Measurements from ENCODE around the gene MID2.
"Not testable (repeated sequence)": the region's sequence is repeated elsewhere in the genome, so short reads cannot be mapped to it uniquely, and the experiment has no call there.

Gene MID2

GRCh38 chrX:107842715-107843400 is 17.2 kb downstream of the MID2 start:
- Histone ChIP-seq H3K4me3 (ENCODE audit: low read depth, low read length) (no peak overlapping the region), H3K27me3 (ENCODE audit: insufficient read depth, low read length) (no peaks in the 10 kb centered on the region), H2AFZ (ENCODE audit: low read length, unreplicated experiment) (no peak overlapping the region), H3K36me3 (ENCODE audit: insufficient read depth, low read length) (no peaks in the 10 kb centered on the region), H3K4me1 (ENCODE audit: control insufficient read depth, insufficient read depth, low read length, unreplicated experiment) (no peaks in the 10 kb centered on the region), H3K27ac (ENCODE audit: low read depth, low read length) (no peak overlapping the region), H3K79me2 (ENCODE audit: control insufficient read depth, insufficient read depth, low read length, unreplicated experiment) (peaks cover 4% of the 10 kb centered on the region)

- Histone ChIP-seq H3K36me3 (ENCODE audit: insufficient read depth, low read length) (no peaks in the 10 kb centered on the region), H3K27me3 (ENCODE audit: insufficient read depth, low read length) (no peaks in the 10 kb centered on the region), H3K4me3 (ENCODE audit: low read depth, low read length) (no peak overlapping the region), H3K4me1 (ENCODE audit: control insufficient read depth, insufficient read depth, low read length, unreplicated experiment) (peaks cover 16% of the 10 kb centered on the region), H3K79me2 (ENCODE audit: control insufficient read depth, insufficient read depth, low read length, unreplicated experiment) (peaks cover 4% of the 10 kb centered on the region), H3K27ac (ENCODE audit: low read depth, low read length) (no peak overlapping the region), H2AFZ (ENCODE audit: low read length, unreplicated experiment) (no peak overlapping the region)
These were observed 20.0 kb downstream of the MID2 start for GRCh38 chrX:107845625-107846024.

- Histone ChIP-seq H3K27ac (ENCODE audit: low read depth, low read length) (no peak overlapping the region), H3K4me3 (ENCODE audit: low read depth, low read length) (no peak overlapping the region), H3K36me3 (ENCODE audit: insufficient read depth, low read length) (no peaks in the 10 kb centered on the region), H3K79me2 (ENCODE audit: control insufficient read depth, insufficient read depth, low read length, unreplicated experiment) (no peaks in the 10 kb centered on the region), H2AFZ (ENCODE audit: low read length, unreplicated experiment) (no peak overlapping the region), H3K4me1 (ENCODE audit: control insufficient read depth, insufficient read depth, low read length, unreplicated experiment) (peaks cover 23% of the 10 kb centered on the region), H3K27me3 (ENCODE audit: insufficient read depth, low read length) (no peaks in the 10 kb centered on the region)
These were observed 22.9 kb downstream of the MID2 start for GRCh38 chrX:107848591-107848990.

GRCh38 chrX:107849747-107850421 is 24.2 kb downstream of the MID2 start:
- no peaks in the 10 kb centered on the region for H3K27me3 ChIP-seq (ENCODE audit: insufficient read depth, low read length)
- no peak overlapping the region for H3K4me3 ChIP-seq (ENCODE audit: low read depth, low read length)
- H3K79me2 ChIP-seq (ENCODE audit: control insufficient read depth, insufficient read depth, low read length, unreplicated experiment) = no peaks in the 10 kb centered on the region
- H3K4me1 ChIP-seq (ENCODE audit: control insufficient read depth, insufficient read depth, low read length, unreplicated experiment) = peaks cover 23% of the 10 kb centered on the region
- H3K27ac ChIP-seq (ENCODE audit: low read depth, low read length) = peak overlapping the region; percentile 36
- H2AFZ ChIP-seq (ENCODE audit: low read length, unreplicated experiment) = peak overlapping the region; percentile 12
- no peaks in the 10 kb centered on the region for H3K36me3 ChIP-seq (ENCODE audit: insufficient read depth, low read length)

GRCh38 chrX:107850422-107850765 is 24.7 kb downstream of the MID2 start:
- no peak overlapping the region for H3K4me3 ChIP-seq (ENCODE audit: low read depth, low read length)
- no peak overlapping the region for H2AFZ ChIP-seq (ENCODE audit: low read length, unreplicated experiment)
- no peaks in the 10 kb centered on the region for H3K79me2 ChIP-seq (ENCODE audit: control insufficient read depth, insufficient read depth, low read length, unreplicated experiment)
- H3K27me3 ChIP-seq (ENCODE audit: insufficient read depth, low read length) = no peaks in the 10 kb centered on the region
- peaks cover 23% of the 10 kb centered on the region for H3K4me1 ChIP-seq (ENCODE audit: control insufficient read depth, insufficient read depth, low read length, unreplicated experiment)
- H3K36me3 ChIP-seq (ENCODE audit: insufficient read depth, low read length) = no peaks in the 10 kb centered on the region
- peak overlapping the region; percentile 36 for H3K27ac ChIP-seq (ENCODE audit: low read depth, low read length)

- H3K27me3 ChIP-seq (ENCODE audit: insufficient read depth, low read length) = no peaks in the 10 kb centered on the region
- no peaks in the 10 kb centered on the region for H3K79me2 ChIP-seq (ENCODE audit: control insufficient read depth, insufficient read depth, low read length, unreplicated experiment)
- H3K27ac ChIP-seq (ENCODE audit: low read depth, low read length) = no peak overlapping the region
These were observed 25.5 kb downstream of the MID2 start for GRCh38 chrX:107851215-107851614.

GRCh38 chrX:107851665-107852064 is 26.0 kb downstream of the MID2 start:
- not testable (repeated sequence) for H2AFZ ChIP-seq (ENCODE audit: low read length, unreplicated experiment); H3K79me2 ChIP-seq (ENCODE audit: control insufficient read depth, insufficient read depth, low read length, unreplicated experiment); H3K4me3 ChIP-seq (ENCODE audit: low read depth, low read length); H3K36me3 ChIP-seq (ENCODE audit: insufficient read depth, low read length); H3K27ac ChIP-seq (ENCODE audit: low read depth, low read length); H3K27me3 ChIP-seq (ENCODE audit: insufficient read depth, low read length)
- H3K4me1 ChIP-seq (ENCODE audit: control insufficient read depth, insufficient read depth, low read length, unreplicated experiment) = peaks cover 23% of the 10 kb centered on the region

More at GRCh38 chrX:107851215-107851614, 25.5 kb downstream of the MID2 start:
- no peak overlapping the region for H3K4me3 ChIP-seq (ENCODE audit: low read depth, low read length)
- peaks cover 23% of the 10 kb centered on the region for H3K4me1 ChIP-seq (ENCODE audit: control insufficient read depth, insufficient read depth, low read length, unreplicated experiment)
- H3K36me3 ChIP-seq (ENCODE audit: insufficient read depth, low read length) = no peaks in the 10 kb centered on the region
- H2AFZ ChIP-seq (ENCODE audit: low read length, unreplicated experiment) = no peak overlapping the region

GRCh38 chrX:107856289-107856688 is 30.6 kb downstream of the MID2 start:
- no peaks in the 10 kb centered on the region for H3K79me2 ChIP-seq (ENCODE audit: control insufficient read depth, insufficient read depth, low read length, unreplicated experiment)
- no peaks in the 10 kb centered on the region for H3K36me3 ChIP-seq (ENCODE audit: insufficient read depth, low read length)
- H3K27me3 ChIP-seq (ENCODE audit: insufficient read depth, low read length) = no peaks in the 10 kb centered on the region
- H2AFZ ChIP-seq (ENCODE audit: low read length, unreplicated experiment) = no peak overlapping the region
- no peak overlapping the region for H3K4me3 ChIP-seq (ENCODE audit: low read depth, low read length)
- H3K4me1 ChIP-seq (ENCODE audit: control insufficient read depth, insufficient read depth, low read length, unreplicated experiment) = peaks cover 6% of the 10 kb centered on the region
- no peak overlapping the region for H3K27ac ChIP-seq (ENCODE audit: low read depth, low read length)

GRCh38 chrX:107857041-107857440 is 31.4 kb downstream of the MID2 start:
- not testable (repeated sequence) for H3K4me1 ChIP-seq (ENCODE audit: control insufficient read depth, insufficient read depth, low read length, unreplicated experiment); H3K79me2 ChIP-seq (ENCODE audit: control insufficient read depth, insufficient read depth, low read length, unreplicated experiment); H3K27me3 ChIP-seq (ENCODE audit: insufficient read depth, low read length); H2AFZ ChIP-seq (ENCODE audit: low read length, unreplicated experiment); H3K4me3 ChIP-seq (ENCODE audit: low read depth, low read length); H3K36me3 ChIP-seq (ENCODE audit: insufficient read depth, low read length); H3K27ac ChIP-seq (ENCODE audit: low read depth, low read length)

- H3K4me1 ChIP-seq (ENCODE audit: control insufficient read depth, insufficient read depth, low read length, unreplicated experiment) = peaks cover 4% of the 10 kb centered on the region
- no peaks in the 10 kb centered on the region for H3K79me2 ChIP-seq (ENCODE audit: control insufficient read depth, insufficient read depth, low read length, unreplicated experiment)
- H3K27me3 ChIP-seq (ENCODE audit: insufficient read depth, low read length) = no peaks in the 10 kb centered on the region
- no peaks in the 10 kb centered on the region for H3K36me3 ChIP-seq (ENCODE audit: insufficient read depth, low read length)
- no peak overlapping the region for H2AFZ ChIP-seq (ENCODE audit: low read length, unreplicated experiment)
- no peak overlapping the region for H3K4me3 ChIP-seq (ENCODE audit: low read depth, low read length)
- no peak overlapping the region for H3K27ac ChIP-seq (ENCODE audit: low read depth, low read length)
These were observed 32.2 kb downstream of the MID2 start for GRCh38 chrX:107857837-107858236.

GRCh38 chrX:107861056-107861455 is 35.4 kb downstream of the MID2 start:
- no peak overlapping the region for H3K4me3 ChIP-seq (ENCODE audit: low read depth, low read length)
- H3K27me3 ChIP-seq (ENCODE audit: insufficient read depth, low read length) = no peaks in the 10 kb centered on the region
- H3K36me3 ChIP-seq (ENCODE audit: insufficient read depth, low read length) = no peaks in the 10 kb centered on the region
- H2AFZ ChIP-seq (ENCODE audit: low read length, unreplicated experiment) = no peak overlapping the region
- no peaks in the 10 kb centered on the region for H3K79me2 ChIP-seq (ENCODE audit: control insufficient read depth, insufficient read depth, low read length, unreplicated experiment)
- no peak overlapping the region for H3K27ac ChIP-seq (ENCODE audit: low read depth, low read length)
- peaks cover 9% of the 10 kb centered on the region for H3K4me1 ChIP-seq (ENCODE audit: control insufficient read depth, insufficient read depth, low read length, unreplicated experiment)
